OCI-LY7 (cell line): ENCODE measurements around the gene TMPO. TPM values are rescaled to one million over a fixed set of nuclear protein-coding genes. Genes with fewer than 3 reads are reported as not detected.
A peak's percentile ranks its signal among the peaks of the same experiment; 100 is the strongest.

Experiments used
- BruUV-seq: library from RNA; stranded (reverse); fragments of 400-500 nt; replicated peaks from 2 replicates; lab custom pipeline; 2021; lab: Mats Ljungman, UMichigan
- CTCF ChIA-PET: fragments of 300-600 bp; sonication (Branson Sonifier 250); formaldehyde crosslinking; loops from one replicate; lab custom pipeline; 2022; ENCODE audit warnings: antibody characterized with exemption; ENCODE audit not compliant: unreplicated experiment; lab: Charles Lee
- POLR2A ChIA-PET: fragments of 300-600 bp; sonication (Branson Sonifier 250); formaldehyde crosslinking; loops from one replicate; lab custom pipeline; 2022; ENCODE audit warnings: antibody characterized with exemption; lab: Charles Lee
- DNase-seq: peaks from one replicate; pipeline ENCODE4 v3.0.0-alpha.2; 2015; ENCODE audit warnings: low spot score
- H2AFZ ChIP-seq: fragments of 200-600 bp; sonication (generic), shearing (Covaris generic); 2 replicates; pipeline ENCODE4 v1.6.1; 2014; ENCODE audit warnings: mild to moderate bottlenecking, antibody characterized with exemption, low read length, moderate library complexity
- H3K27ac ChIP-seq: fragments of 200-600 bp; sonication (generic); 2 replicates; pipeline ENCODE4 v1.5.1; 2014; ENCODE audit warnings: mixed run types, low read depth, mild to moderate bottlenecking, moderate library complexity, low read length, inconsistent platforms; ENCODE audit not compliant: poor library complexity, severe bottlenecking
- H3K36me3 ChIP-seq: fragments of 200-600 bp; sonication (generic); 2 replicates; pipeline ENCODE4 v1.6.1; 2014; ENCODE audit warnings: mild to moderate bottlenecking, antibody characterized with exemption, low read length, moderate library complexity, mixed read lengths; ENCODE audit not compliant: insufficient read depth
- H3K4me1 ChIP-seq: fragments of 200-600 bp; sonication (generic); 2 replicates; pipeline ENCODE4 v1.5.1; 2014; ENCODE audit warnings: mild to moderate bottlenecking, low read length; ENCODE audit not compliant: insufficient read depth, poor library complexity, severe bottlenecking
- H3K4me2 ChIP-seq: fragments of 200-600 bp; sonication (generic); 2 replicates; pipeline ENCODE4 v1.6.1; 2014; ENCODE audit warnings: mild to moderate bottlenecking, low read length
- H3K4me3 ChIP-seq: fragments of 200-600 bp; sonication (generic); 2 replicates; pipeline ENCODE4 v1.5.1; 2014; ENCODE audit warnings: mild to moderate bottlenecking, low read depth, low read length; ENCODE audit not compliant: poor library complexity, severe bottlenecking
- H3K79me2 ChIP-seq: fragments of 200-600 bp; sonication (generic); 2 replicates; pipeline ENCODE4 v1.6.1; 2016; ENCODE audit warnings: low read depth, mild to moderate bottlenecking, low read length, moderate library complexity, mixed read lengths; ENCODE audit not compliant: insufficient read depth
- H3K9me2 ChIP-seq: fragments of 200-600 bp; sonication (generic); 2 replicates; pipeline ENCODE4 v1.6.1; 2016; ENCODE audit warnings: mild to moderate bottlenecking, low read length, mixed read lengths; ENCODE audit not compliant: insufficient read depth
- H3K9me3 ChIP-seq: fragments of 200-600 bp; sonication (generic); 2 replicates; pipeline ENCODE4 v1.6.1; 2014; ENCODE audit warnings: mild to moderate bottlenecking, mixed run types, low read length, mixed read lengths
- H4K20me1 ChIP-seq: fragments of 200-600 bp; sonication (generic); 2 replicates; pipeline ENCODE4 v1.6.1; 2014; ENCODE audit warnings: mild to moderate bottlenecking, antibody characterized with exemption, low read length, moderate library complexity, mixed read lengths; ENCODE audit not compliant: insufficient read depth
- CTCF ChIP-seq: fragments of 200-600 bp; sonication (generic); conservative IDR thresholded peaks from 2 replicates; pipeline ENCODE4 v1.5.1; 2014; ENCODE audit warnings: mild to moderate bottlenecking, antibody characterized with exemption, low read length, moderate library complexity, mixed read lengths
- EZH2phosphoT487 ChIP-seq: fragments of 200-600 bp; sonication (generic); IDR thresholded peaks from 2 replicates; pipeline ENCODE4 v1.6.1; 2018; ENCODE audit warnings: low read depth, borderline replicate concordance, mild to moderate bottlenecking, mixed run types, antibody characterized with exemption, low read length, moderate library complexity, mixed read lengths
- intact Hi-C: fragments of 100-400 bp; cut with micrococcal nuclease; formaldehyde crosslinking; loops from one replicate; pipeline ENCODE4 v1.10.0; 2022; ENCODE audit not compliant: unreplicated experiment
- total RNA-seq, 2 experiments: library from RNA; depleted of rRNA in 1 of 2; stranded (reverse); fragments of >200 nt in 1 of 2; shearing (Covaris generic) in 1 of 2; gene quantifications; 2 replicates each; pipeline ENCODE4 v1.2.3, GENCODE V29; 2014 to 2022

TMPO gene
- total RNA-seq, 2 experiments from 2014 or later = 389 to 402 TPM

- no peak for DNase-seq
- H3K79me2 ChIP-seq = peaks cover 62% of the 10 kb centered on the region
- H4K20me1 ChIP-seq = peaks cover 13% of the 10 kb centered on the region; the same call in 1 of the 2 replicates
- peak overlapping the region; percentile 93 for H3K4me2 ChIP-seq
- H3K9me2 ChIP-seq = no peaks in the 10 kb centered on the region
- H3K9me3 ChIP-seq = no peaks in the 10 kb centered on the region
- H3K27ac ChIP-seq = peak overlapping the region; percentile 99
- POLR2A ChIA-PET = interaction anchor here (0.7 to 5.6 kb wide), 6 partner anchors 10 to 1958 kb away, joined by 3 to 64 read pairs (median 3); no protein-coding TSS in a partner anchor
- H3K4me1 ChIP-seq = peaks cover 23% of the 10 kb centered on the region
- peaks cover 63% of the 10 kb centered on the region for H3K36me3 ChIP-seq
- H3K4me3 ChIP-seq = peak overlapping the region; percentile 77
- CTCF ChIA-PET = interaction anchor here (0.6 kb wide), 1 partner anchor 24 kb away, joined by 5 read pairs; no protein-coding TSS in a partner anchor
- H2AFZ ChIP-seq = peak overlapping the region; percentile 23; the same call in 1 of the 2 replicates
- TSS peak; percentile 78 for BruUV-seq
- intact Hi-C loops = loop anchor here (5.0 to 10.0 kb wide), 3 partner anchors 253 to 1090 kb away; no protein-coding TSS in a partner anchor
- TF ChIP-seq CTCF (no peak), EZH2phosphoT487 (no peak)
Observed at GRCh38 chr12:98514982-98515286, 456 bp upstream of the TMPO start.

- Histone ChIP-seq H3K4me3 (peak overlapping the region; percentile 77), H3K4me2 (peak overlapping the region; percentile 65), H3K9me3 (no peaks in the 10 kb centered on the region), H4K20me1 (peaks cover 14% of the 10 kb centered on the region; the same call in 1 of the 2 replicates), H3K36me3 (peaks cover 76% of the 10 kb centered on the region), H3K79me2 (peaks cover 75% of the 10 kb centered on the region), H3K27ac (peak overlapping the region; percentile 99), H3K4me1 (peaks cover 37% of the 10 kb centered on the region), H2AFZ (no peak overlapping the region), H3K9me2 (no peaks in the 10 kb centered on the region)
- no TSS peak for BruUV-seq
- DNase-seq = peak; percentile 98
- ChIA-PET POLR2A (interaction anchor here (0.7 to 5.6 kb wide), 5 partner anchors 11 to 79 kb away, joined by 3 to 64 read pairs (median 4); no protein-coding TSS in a partner anchor), CTCF (no interaction called here)
- no peak for TF ChIP-seq EZH2phosphoT487
- peak; percentile 86 for TF ChIP-seq CTCF
- intact Hi-C loops = loop anchor here (1.0 to 10.0 kb wide), 7 partner anchors 12 to 1089 kb away; partner anchors contain the start of genes APAF1 and IKBIP
Observed at GRCh38 chr12:98516111-98516873, 902 bp downstream of the TMPO start.
